ENCODE results near the gene SYT1.
A peak's percentile ranks its signal among the peaks of the same experiment; 100 is the strongest.
"Not testable (repeated sequence)": the region's sequence is repeated elsewhere in the genome, so short reads cannot be mapped to it uniquely, and the experiment has no call there.

The SYT1 gene

GRCh38 chr12:79415321-79415720 lies 550.7 kb downstream of the SYT1 start:
- DNase-seq = peak; percentile 68

DNA sequence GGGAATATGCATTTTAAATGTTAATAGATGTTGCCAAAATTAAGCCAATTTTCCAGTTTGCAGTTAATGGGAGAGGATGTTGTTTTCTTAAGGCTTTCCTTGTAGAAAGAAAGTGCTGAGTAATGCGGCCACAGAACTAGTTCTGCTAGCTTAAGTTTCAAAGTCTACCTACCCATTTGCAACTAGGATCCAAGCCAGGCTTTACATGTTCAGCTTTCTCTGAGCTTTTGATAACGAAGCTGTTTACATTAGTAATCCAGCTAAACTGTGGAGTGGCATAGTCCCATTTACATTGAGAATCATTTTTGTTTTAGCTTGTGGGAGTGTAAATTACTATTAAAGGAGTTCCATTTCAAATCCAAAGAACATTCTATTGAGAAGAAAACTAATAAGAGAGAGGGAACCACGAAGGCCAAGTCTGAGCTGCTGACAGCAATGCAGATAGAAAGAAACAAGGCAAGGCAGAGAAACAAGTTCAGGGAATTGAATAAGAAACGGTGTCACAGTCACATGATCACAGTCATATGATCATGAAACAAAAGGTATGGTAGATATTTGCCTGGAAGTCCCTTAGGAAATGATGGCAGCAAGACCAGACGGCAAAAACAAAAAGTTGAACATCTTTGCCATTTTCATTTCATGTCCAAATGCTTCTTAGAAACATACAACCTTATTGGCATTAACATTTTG lies 551.3 kb downstream of the SYT1 start:
- DNase-seq = peak; percentile 39

DNA sequence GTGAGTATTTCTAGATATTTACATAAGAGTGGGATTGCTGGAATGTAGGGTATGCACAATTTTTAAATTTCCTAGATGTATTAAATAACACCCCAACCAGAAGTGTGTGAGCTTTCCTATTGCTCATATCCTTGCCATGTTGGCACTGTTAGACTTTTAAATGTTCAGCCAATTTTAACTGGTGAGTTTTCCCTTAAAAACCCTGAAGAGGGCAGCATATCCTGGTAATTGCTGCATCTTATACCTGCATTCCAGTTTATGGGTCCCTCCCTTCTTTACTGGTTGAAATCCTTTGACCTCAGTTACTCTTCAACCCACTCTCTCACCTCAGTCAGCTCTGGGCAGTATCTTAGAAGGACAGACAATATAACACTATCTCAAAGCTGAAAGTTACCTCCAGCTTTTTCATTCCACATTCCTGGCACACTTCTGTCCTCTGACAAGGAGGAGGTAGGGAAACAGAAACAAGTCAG lies 555.6 kb downstream of the SYT1 start:
- DNase-seq = peak; percentile 98

GRCh38 chr12:79421236-79421740 lies 556.7 kb downstream of the SYT1 start:
- DNase-seq = no peak

DNA sequence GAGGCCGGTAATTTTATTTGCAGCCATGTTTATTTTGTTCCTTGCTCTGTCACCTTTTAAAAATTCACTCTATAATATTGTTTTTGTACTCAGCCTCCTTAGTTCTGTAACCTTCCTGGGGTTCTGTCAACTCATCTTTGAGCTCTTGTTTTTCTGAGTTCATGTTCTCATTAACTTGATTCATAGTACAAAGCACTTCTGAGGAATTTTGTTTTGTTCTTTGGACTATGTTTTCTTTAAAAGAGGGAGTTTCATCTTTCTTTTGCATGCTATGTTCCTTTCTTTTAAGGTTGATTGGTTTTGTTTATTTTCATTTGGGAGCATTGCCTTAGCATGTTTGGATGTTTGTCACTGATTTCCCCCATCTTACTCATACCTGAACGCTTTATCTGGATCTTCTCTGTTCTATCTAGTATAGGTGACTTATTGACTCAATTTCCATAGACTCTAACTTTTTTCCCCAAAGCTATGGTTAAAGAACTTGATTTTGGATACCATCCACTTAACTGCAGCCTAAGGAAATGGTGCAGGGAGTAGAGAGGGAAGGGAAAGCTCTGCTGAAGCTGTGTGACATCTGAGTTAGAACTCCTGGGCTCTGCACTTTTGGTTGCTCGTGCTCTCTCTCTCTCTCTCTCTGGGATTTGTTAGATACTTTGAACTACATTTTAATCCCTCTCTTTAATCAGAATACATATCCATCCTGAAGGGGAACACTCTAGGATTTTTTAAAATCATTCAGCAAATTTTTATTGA lies 557.7 kb downstream of the SYT1 start:
- no peak for DNase-seq

GRCh38 chr12:79423560-79423959 lies 559.0 kb downstream of the SYT1 start:
- no peak for DNase-seq

- peak; percentile 90 for DNase-seq
Observed at GRCh38 chr12:79424109-79424721, 559.6 kb downstream of the SYT1 start.

DNA sequence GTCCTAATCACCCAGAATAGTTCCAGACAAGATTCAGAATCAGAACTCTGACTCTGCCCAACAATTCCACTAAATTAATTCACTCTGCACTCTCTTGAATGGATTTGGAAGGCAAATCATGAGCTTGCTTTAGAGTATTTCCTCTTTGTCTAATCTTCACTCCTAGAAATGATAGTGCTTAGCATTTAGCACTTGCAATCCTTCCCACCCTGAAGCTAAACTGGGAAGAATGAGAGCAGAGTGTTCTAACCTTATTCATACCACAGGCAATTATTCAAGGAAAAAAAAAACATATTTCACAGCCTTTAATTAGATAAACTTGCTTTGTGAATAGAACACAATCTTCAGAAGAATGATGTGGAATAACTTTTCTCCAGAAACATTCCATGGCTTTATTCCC lies 561.5 kb downstream of the SYT1 start:
- no peak for DNase-seq

GRCh38 chr12:79426744-79427143 lies 562.2 kb downstream of the SYT1 start:
- not testable (repeated sequence) for DNase-seq

DNA sequence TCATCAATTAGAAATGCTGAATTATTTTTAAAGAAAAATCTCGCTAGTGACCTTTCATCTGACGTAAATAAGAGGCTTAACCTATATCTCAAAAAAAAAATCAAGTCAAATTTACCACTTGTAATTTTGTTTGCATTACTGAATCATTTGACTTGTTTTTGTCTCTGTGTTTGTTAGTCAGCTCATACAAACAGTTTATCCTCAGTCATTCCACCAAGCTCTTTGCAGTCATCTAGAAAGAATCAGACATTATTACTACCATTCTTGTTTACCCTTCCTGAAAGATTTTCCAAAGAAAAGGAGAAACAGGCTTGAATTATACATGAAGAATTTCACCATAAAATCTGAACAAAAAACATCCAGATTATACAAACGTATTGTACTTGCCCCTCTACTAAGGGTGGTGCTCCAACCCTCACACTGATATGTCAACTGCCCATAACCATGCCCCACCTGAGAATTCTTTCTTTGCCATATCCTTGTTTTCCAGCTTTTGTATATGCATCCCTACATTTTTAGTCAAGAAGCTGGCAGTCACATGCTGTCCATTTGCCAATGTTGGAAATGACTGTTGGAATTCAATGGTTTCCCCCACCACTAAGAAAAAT lies 569.0 kb downstream of the SYT1 start:
- DNase-seq = no peak

DNA sequence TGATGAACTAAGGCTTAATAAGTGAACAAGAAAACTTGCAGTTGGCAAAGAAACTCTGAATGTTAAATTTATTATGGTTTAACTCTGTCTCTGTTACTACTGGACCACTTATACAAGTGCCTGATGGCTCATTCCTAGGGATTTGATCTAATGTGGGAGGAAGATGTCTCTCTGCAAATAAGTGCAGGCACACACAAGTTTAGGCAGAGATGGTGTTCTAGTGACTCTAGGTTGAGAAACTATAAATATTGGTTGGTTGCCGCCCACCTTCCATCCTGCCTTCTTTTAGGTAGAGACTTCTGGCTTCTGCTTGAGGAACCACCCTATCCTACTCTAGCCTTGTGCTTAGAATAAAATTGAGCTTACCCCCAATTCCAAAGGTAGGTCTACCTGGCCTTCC lies 570.0 kb downstream of the SYT1 start:
- no peak for DNase-seq

DNA sequence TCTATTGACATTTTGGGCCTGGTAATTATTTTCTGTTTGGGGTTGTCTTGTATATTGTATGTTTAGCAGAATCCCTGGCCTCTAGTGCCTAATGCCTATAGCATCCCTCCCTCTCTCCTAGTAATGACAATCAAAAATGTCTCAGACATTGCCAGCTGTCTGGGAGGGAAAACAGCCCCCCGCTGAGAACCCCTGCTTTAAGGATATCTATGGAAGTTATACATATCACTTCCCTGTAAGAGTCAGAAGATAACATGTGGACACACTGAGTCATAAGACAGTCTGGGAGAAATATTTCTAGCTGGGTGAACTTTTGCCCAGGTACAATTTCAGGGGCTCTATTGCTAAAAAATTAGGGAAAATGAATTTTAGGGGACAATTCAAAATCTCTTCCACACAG lies 571.2 kb downstream of the SYT1 start:
- DNase-seq = peak; percentile 37

DNA sequence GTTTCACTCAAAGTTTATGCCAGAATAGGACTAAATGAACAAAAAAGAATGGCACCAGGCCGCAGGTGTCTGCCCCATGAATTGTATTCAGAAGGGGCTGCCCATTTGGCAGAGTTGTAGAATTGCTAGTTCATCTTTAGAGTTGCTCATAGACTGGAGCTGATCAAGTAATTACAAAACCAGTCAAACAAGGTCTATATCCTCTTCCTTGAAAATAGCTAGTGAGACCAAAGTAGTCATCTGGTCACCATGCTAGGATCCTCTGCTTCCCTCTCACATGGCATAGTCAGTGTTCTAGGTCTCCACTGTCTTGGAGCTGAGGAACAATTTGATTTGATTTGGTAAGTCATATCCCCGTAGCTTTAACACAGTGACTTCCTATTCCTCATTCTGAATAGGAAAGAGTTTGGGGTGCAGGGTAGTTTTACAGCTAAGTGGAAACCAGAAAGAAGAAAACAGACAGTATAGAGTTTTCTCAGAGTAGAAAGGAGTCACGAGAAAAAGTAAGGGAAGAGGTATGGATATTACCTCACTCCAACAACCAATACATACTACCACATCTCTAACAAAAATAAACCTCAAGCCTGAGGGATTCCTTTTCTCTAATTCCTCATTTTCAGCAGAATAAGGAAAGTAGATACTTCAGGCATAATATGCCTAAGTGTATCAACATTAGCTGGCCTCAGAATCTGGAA lies 574.1 kb downstream of the SYT1 start:
- no peak for DNase-seq

DNA sequence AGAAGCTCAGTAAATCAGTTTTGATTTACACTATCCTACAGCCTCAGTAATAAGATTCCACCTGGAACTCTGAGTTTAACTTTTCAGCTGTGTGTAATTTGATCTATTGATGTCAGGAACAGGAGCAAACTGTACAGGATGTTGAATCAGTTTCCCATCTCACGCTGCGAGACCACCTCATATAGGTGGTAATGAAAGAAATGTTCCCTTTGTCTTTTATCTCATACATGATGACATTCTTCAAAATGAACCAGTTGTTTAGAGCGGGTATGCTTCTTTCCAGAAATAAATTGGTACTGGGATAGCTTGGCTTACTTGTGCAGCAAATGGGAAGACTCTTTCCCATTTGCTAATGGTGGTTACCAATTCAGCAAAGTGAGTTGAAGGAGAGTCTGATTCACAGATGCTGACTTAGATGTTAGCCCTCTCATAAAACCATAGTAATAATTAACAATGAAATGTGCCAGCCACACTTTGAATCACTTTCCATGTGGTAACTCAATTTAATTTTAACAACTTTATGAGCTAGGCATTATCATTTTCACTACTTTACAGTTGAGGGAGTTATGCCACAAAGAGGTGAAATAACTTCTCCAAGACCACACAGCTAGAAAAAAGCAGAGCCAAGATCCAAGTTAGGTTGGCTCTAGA lies 574.7 kb downstream of the SYT1 start:
- DNase-seq = no peak

GRCh38 chr12:79441534-79441933 lies 577.0 kb downstream of the SYT1 start:
- no peak for DNase-seq

DNA sequence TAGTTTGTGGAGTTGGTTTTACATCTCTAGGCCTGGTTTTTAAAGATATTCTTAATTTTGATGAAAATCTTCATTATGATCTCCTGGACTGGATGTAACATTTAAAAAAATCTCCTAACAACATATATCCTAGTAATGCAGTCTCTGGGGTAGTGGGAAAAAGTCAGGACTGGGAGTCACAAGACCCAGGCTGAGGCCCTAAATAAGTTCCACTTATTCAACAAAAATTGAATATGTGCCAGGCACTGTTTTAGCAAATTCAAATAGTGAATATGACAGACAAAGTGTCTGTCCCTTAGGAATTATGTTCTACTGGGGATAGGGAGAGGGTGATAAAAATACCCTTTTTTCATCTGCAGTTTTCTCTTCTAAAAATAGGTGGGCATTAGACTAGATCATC lies 577.8 kb downstream of the SYT1 start:
- no peak for DNase-seq

GRCh38 chr12:79444089-79444488 lies 579.5 kb downstream of the SYT1 start:
- DNase-seq = peak; percentile 57

DNA sequence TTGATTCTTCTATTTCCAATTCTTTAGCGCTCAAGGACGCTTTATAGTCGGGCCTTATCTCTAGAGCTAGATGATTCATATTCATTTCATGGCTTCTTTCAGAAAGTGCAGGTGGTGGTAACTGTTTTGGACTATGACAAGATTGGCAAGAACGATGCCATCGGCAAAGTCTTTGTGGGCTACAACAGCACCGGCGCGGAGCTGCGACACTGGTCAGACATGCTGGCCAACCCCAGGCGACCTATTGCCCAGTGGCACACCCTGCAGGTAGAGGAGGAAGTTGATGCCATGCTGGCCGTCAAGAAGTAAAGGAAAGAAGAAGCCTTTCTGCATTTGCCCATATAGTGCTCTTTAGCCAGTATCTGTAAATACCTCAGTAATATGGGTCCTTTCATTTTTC lies 584.2 kb downstream of the SYT1 start:
- no peak for DNase-seq

- no peak for DNase-seq
Observed at GRCh38 chr12:79451365-79451764, 586.8 kb downstream of the SYT1 start.

- peak; percentile 84 for DNase-seq
Observed at GRCh38 chr12:79451978-79452377, 587.4 kb downstream of the SYT1 start.

DNA sequence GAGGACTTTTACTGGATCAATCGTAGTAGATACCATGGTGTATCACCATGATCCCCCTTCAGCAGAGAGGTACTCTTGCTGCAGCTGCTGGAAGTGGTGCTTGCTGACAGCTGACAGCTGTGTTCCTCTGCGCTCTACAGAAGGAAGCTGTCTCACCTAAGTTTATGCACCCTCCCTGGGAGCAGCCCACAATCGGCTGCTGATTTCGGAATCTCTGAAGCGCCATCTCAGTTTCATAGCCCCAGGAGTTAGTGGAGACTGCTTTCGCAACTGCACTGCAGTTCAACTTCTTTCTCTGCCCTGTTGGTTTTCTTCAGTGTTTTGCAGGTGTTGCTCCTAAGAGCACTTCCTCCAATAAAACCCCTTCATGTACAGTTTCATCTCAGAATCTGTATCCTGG lies 588.3 kb downstream of the SYT1 start:
- no peak for DNase-seq

- no peak for DNase-seq
Observed at GRCh38 chr12:79453820-79454219, 589.2 kb downstream of the SYT1 start.

Measured in fibroblast of upper back skin (primary cell).